Heart left ventricle (tissue), 13 donors: ENCODE results near the gene GLB1L2.

Source experiments
- CTCF ChIP-seq, 12 donors: fragments of 200-600 bp; sonication (generic) in 4 of 12; IDR thresholded peaks; one replicate each; pipeline versions ENCODE4 v1.5.0 to v1.8.0; 2018 to 2022; ENCODE audit warnings: antibody characterized with exemption in 12 of 12, mild to moderate bottlenecking in 5 of 12
- POLR2A ChIP-seq, 2 donors: fragments of 450-650 bp; IDR thresholded peaks; one replicate each; pipeline ENCODE4 v1.6.1; 2017; ENCODE audit warnings: antibody characterized with exemption in 2 of 2, mild to moderate bottlenecking in 2 of 2, moderate library complexity in 2 of 2
- donor health status: ischemic (EF 13 %, LVEDD 7.1; RV severe dilation, severe dysfunction).
- donor health status: DM: no; HTN: yes; CAD: no.
- donor health status: DM: no; HTN: no; CAD: no.
- donor health status: ischemic (EF 25% LVEDD 6.9; RV normal size, moderate dysfunction).
- donor health status: ischemic (EF 25% LVEDD 5.7; RV mildly dilated, moderate dysfunction).
- donor health status: ischemic (EF 35%, LVEDD 5.7; RV mildly dilated, moderate dysfunction).
- donor health status: nonischemic (EF 11% LVEDD 7.7; RV severe dilation, severe dysfunction).
- donor health status: DM: yes; HTN: yes; CAD: no.
- donor health status: PGD.
- donor health status: ischemic (EF 29% LVEDD 5.4; RV normal size, mild dysfunction).
- donor health status: nonischemic (EF 23%, LVEDD 6.1; RV moderate dilation, normal function).

- no peak for TF ChIP-seq POLR2A (IDR thresholded peaks at IDR 0.05)
- no peak for TF ChIP-seq CTCF (IDR thresholded peaks at IDR 0.05)
These were observed at the start of gene GLB1L2 for GRCh38 chr11:134331354-134332188.
